Measurements from ENCODE around the gene CYB561D2.

The CYB561D2 gene

GRCh38 chr3:50322386-50323091, 28.1 kb upstream of the CYB561D2 start, which contains the start of gene HYAL2:
HYAL2 (minus strand) TSS chr3:50322745; CDS start chr3:50320489, 2,256 bp downstream.
- intact Hi-C loops (cut with DNase I) = loop anchor here (10.0 kb wide), 2 partner anchors 48 to 98 kb away; partner anchors contain the start of gene LSMEM2
- peak in 1 of 42 donors; percentile 23 for DNase-seq

- intact Hi-C loops (cut with DNase I) = loop anchor here (10.0 kb wide), 2 partner anchors 48 to 98 kb away; partner anchors contain the start of gene LSMEM2
- peak in 1 of 42 donors; percentile 21 for DNase-seq
Observed at GRCh38 chr3:50323092-50323600, 27.5 kb upstream of the CYB561D2 start.

GRCh38 chr3:50323614-50324199, 27.0 kb upstream of the CYB561D2 start:
- intact Hi-C loops (cut with DNase I) = loop anchor here (10.0 kb wide), 2 partner anchors 49 to 99 kb away; partner anchors contain the start of gene LSMEM2
- DNase-seq = peak in 1 of 42 donors; percentile 22

- intact Hi-C loops (cut with DNase I) = loop anchor here (5.0 to 10.0 kb wide), 3 partner anchors 32 to 100 kb away; partner anchors contain the start of genes IFRD2 and LSMEM2
- peak in 41 of 42 donors; percentile 57 to 91 (median 77) for DNase-seq
Observed at GRCh38 chr3:50324351-50325112, 26.1 kb upstream of the CYB561D2 start.

GRCh38 chr3:50325113-50325480, 25.6 kb upstream of the CYB561D2 start:
- DNase-seq = no peak
- intact Hi-C loops (cut with DNase I) = loop anchor here (5.0 to 10.0 kb wide), 3 partner anchors 33 to 100 kb away; partner anchors contain the start of genes IFRD2 and LSMEM2

GRCh38 chr3:50325497-50326181, 25.0 kb upstream of the CYB561D2 start:
- no peak for DNase-seq
- intact Hi-C loops (cut with DNase I) = loop anchor here (5.0 to 10.0 kb wide), 3 partner anchors 33 to 101 kb away; partner anchors contain the start of genes IFRD2 and LSMEM2

GRCh38 chr3:50326182-50326541, 24.5 kb upstream of the CYB561D2 start:
- intact Hi-C loops (cut with DNase I) = loop anchor here (5.0 to 10.0 kb wide), 3 partner anchors 34 to 101 kb away; partner anchors contain the start of genes IFRD2 and LSMEM2
- DNase-seq = no peak

- DNase-seq = no peak
- intact Hi-C loops (cut with DNase I) = loop anchor here (5.0 to 10.0 kb wide), 3 partner anchors 35 to 102 kb away; partner anchors contain the start of genes IFRD2 and LSMEM2
Observed at GRCh38 chr3:50327129-50327528, 23.5 kb upstream of the CYB561D2 start.

GRCh38 chr3:50327943-50328691, 22.5 kb upstream of the CYB561D2 start, which contains the start of gene TUSC2:
TUSC2 (minus strand) TSS chr3:50328223; CDS start chr3:50328099, 124 bp downstream.
- intact Hi-C loops (cut with DNase I) = loop anchor here (5.0 to 10.0 kb wide), 3 partner anchors 36 to 103 kb away; partner anchors contain the start of genes IFRD2 and LSMEM2
- DNase-seq = peak; percentile 92 to 99 (median 98)

- no peak for DNase-seq
- intact Hi-C loops (cut with DNase I) = no loop called here
Observed at GRCh38 chr3:50330330-50330729, 20.3 kb upstream of the CYB561D2 start.

- DNase-seq = no peak
- intact Hi-C loops (cut with DNase I) = no loop called here
Observed at GRCh38 chr3:50331364-50331907, 19.2 kb upstream of the CYB561D2 start.

GRCh38 chr3:50333744-50334328, 16.8 kb upstream of the CYB561D2 start:
- intact Hi-C loops (cut with DNase I) = no loop called here
- no peak for DNase-seq

- no peak for DNase-seq
- intact Hi-C loops (cut with DNase I) = no loop called here
Observed at GRCh38 chr3:50334339-50335075, 16.2 kb upstream of the CYB561D2 start.

GRCh38 chr3:50336452-50337174, 14.0 kb upstream of the CYB561D2 start:
- DNase-seq = peak in 2 of 42 donors; percentile 12 to 31
- intact Hi-C loops (cut with DNase I) = no loop called here

GRCh38 chr3:50337175-50337861, 13.3 kb upstream of the CYB561D2 start:
- DNase-seq = peak; percentile 97 to 100 (median 99)
- intact Hi-C loops (cut with DNase I) = no loop called here
